Activated CD4-positive, alpha-beta T cell treated with anti-CD3 and anti-CD28 coated beads, Interleukin-2, amount 50 U/mL, for 48 hours (primary cell): Measurements from ENCODE around the gene ZNF302.
A peak's percentile ranks its signal among the peaks of the same experiment; 100 is the strongest.

Experiments used
- DNase-seq, 2 experiments: peaks; one replicate each; pipeline ENCODE4 v3.0.0-alpha.2; 2020

The ZNF302 gene

GRCh38 chr19:34733746-34734536 is 56.5 kb downstream of the ZNF302 start, which contains the start of gene ZNF181:
Gene ZNF181 (plus strand): TSS chr19:34734243. CDS start chr19:34735038, 795 bp downstream.
- peak; percentile 79 to 86 for DNase-seq

GRCh38 chr19:34734537-34735103 is 57.1 kb downstream of the ZNF302 start:
- DNase-seq, result no peak
